HG03025 (cell line): Measurements from ENCODE around the gene SNX9.
"Not testable (repeated sequence)": the region's sequence is repeated elsewhere in the genome, so short reads cannot be mapped to it uniquely, and the experiment has no call there.

Experiments
- ATAC-seq: cut with Tn5 transposase; IDR thresholded peaks from one replicate; pipeline ENCODE4 v1.9.1; 2021; ENCODE audit warnings: mild to moderate bottlenecking, moderate library complexity; ENCODE audit not compliant: unreplicated experiment, low FRiP score

SNX9 gene

GRCh38 chr6:157908369-157909281 lies 85.6 kb downstream of the SNX9 start:
- ATAC-seq: peak; percentile 52

- ATAC-seq: no peak
These were observed 86.2 kb downstream of the SNX9 start for GRCh38 chr6:157909282-157909664.

GRCh38 chr6:157911278-157911677 lies 88.2 kb downstream of the SNX9 start:
- no peak for ATAC-seq

- no peak for ATAC-seq
These were observed 88.7 kb downstream of the SNX9 start for GRCh38 chr6:157911786-157912185.

- ATAC-seq: no peak
These were observed 89.3 kb downstream of the SNX9 start for GRCh38 chr6:157912326-157912725.

- ATAC-seq: no peak
These were observed 98.8 kb downstream of the SNX9 start for GRCh38 chr6:157921685-157922367.

- ATAC-seq: no peak
These were observed 102.7 kb downstream of the SNX9 start for GRCh38 chr6:157925771-157926170.

- no peak for ATAC-seq
These were observed 104.0 kb downstream of the SNX9 start for GRCh38 chr6:157927011-157927410.

GRCh38 chr6:157928428-157928827 lies 105.4 kb downstream of the SNX9 start:
- ATAC-seq: no peak

- ATAC-seq: no peak
These were observed 106.0 kb downstream of the SNX9 start for GRCh38 chr6:157929076-157929475.

GRCh38 chr6:157929765-157930319 lies 106.8 kb downstream of the SNX9 start:
- no peak for ATAC-seq

GRCh38 chr6:157935786-157936185 lies 112.7 kb downstream of the SNX9 start:
- no peak for ATAC-seq

GRCh38 chr6:157937318-157937717 lies 114.3 kb downstream of the SNX9 start:
- no peak for ATAC-seq

GRCh38 chr6:157937916-157938315 lies 114.9 kb downstream of the SNX9 start:
- ATAC-seq: no peak

GRCh38 chr6:157940375-157941036 lies 117.5 kb downstream of the SNX9 start:
- not testable (repeated sequence) for ATAC-seq

- ATAC-seq: no peak
These were observed 118.2 kb downstream of the SNX9 start for GRCh38 chr6:157941101-157941863.

- ATAC-seq: no peak
These were observed 119.3 kb downstream of the SNX9 start for GRCh38 chr6:157942351-157942750.

- ATAC-seq: no peak
These were observed 120.4 kb downstream of the SNX9 start for GRCh38 chr6:157943249-157943963.

GRCh38 chr6:157943964-157944283 lies 120.9 kb downstream of the SNX9 start:
- ATAC-seq: no peak
